ENCODE data around the gene HSFY1.
"Not testable (repeated sequence)": the region's sequence is repeated elsewhere in the genome, so short reads cannot be mapped to it uniquely, and the experiment has no call there.

HSFY1 gene

GRCh38 chrY:18546420-18546819, at the start of gene HSFY1:
Gene HSFY1 (plus strand): TSS chrY:18546720. CDS start chrY:18546788, 68 bp downstream.
- not testable (repeated sequence) for TF ChIP-seq ZBTB7A (IDR thresholded peaks at IDR 0.05; ENCODE audit: low read depth); NFIC (IDR thresholded peaks at IDR 0.05); TEAD4 (IDR thresholded peaks at IDR 0.05)

All from Ishikawa (cell line).